ENCODE results near the gene HNRNPF. TPM values are rescaled to one million over a fixed set of nuclear protein-coding genes. Genes with fewer than 3 reads are reported as not detected.
"Not testable (repeated sequence)": the region's sequence is repeated elsewhere in the genome, so short reads cannot be mapped to it uniquely, and the experiment has no call there.

The HNRNPF gene
- total and polyA plus RNA-seq, 2 experiments from 2014 or later: 106 to 172 TPM

- peak overlapping the region; percentile 88 for H3K27ac ChIP-seq
- H3K9me2 ChIP-seq (ENCODE audit: insufficient read depth): no peaks in the 10 kb centered on the region
- no peak overlapping the region; the same call in 1 of the 2 replicates for H3K9ac ChIP-seq
- TF ChIP-seq EZH2 (IDR thresholded peaks at IDR 0.05; ENCODE audit: insufficient read depth, poor library complexity, severe bottlenecking) (no peak), EZH2phosphoT487 (IDR thresholded peaks at IDR 0.05; ENCODE audit: insufficient read depth, low read depth) (no peak)
- peaks cover 25% of the 10 kb centered on the region for H3K4me1 ChIP-seq (ENCODE audit: insufficient read depth)
- no peaks in the 10 kb centered on the region for H3K9me3 ChIP-seq (ENCODE audit: low read depth)
- no peaks in the 10 kb centered on the region for H3K27me3 ChIP-seq (replicated peaks; ENCODE audit: insufficient read depth)
- WGBS, 2 experiments (ENCODE audit: low coverage in 1 of 2, low lambda C conversion rate in 2 of 2, missing lambda C conversion rate in 2 of 2): 37 to 38% methylated on average over 4 of the region's 4 CpGs
- DNase-seq: peak; percentile 43
- no peak overlapping the region for H3K4me2 ChIP-seq (ENCODE audit: unreplicated experiment)
- no peaks in the 10 kb centered on the region for H3K36me3 ChIP-seq (ENCODE audit: low read depth)
- in situ Hi-C loops (cut with MboI): no loop called here
- no peaks in the 10 kb centered on the region for H4K20me1 ChIP-seq (ENCODE audit: insufficient read depth)
- peaks cover 35% of the 10 kb centered on the region for H3F3A ChIP-seq (ENCODE audit: insufficient read depth)
- H3K79me2 ChIP-seq (ENCODE audit: insufficient read depth): 0 out of 2 replicates have a peak, but pooled peaks cover 8% of the 10 kb centered on the region
- H2AFZ ChIP-seq: no peak overlapping the region
- no peak overlapping the region for H3K4me3 ChIP-seq
These were observed 44.4 kb upstream of the HNRNPF start for GRCh38 chr10:43453266-43453831.

- 87 to 94% methylated on average over 4 of the region's 4 CpGs for WGBS, 2 experiments (ENCODE audit: low coverage in 1 of 2, low lambda C conversion rate in 2 of 2, missing lambda C conversion rate in 2 of 2)
- Histone ChIP-seq H3K27ac (peak overlapping the region; percentile 88), H3K4me3 (no peak overlapping the region), H3K79me2 (ENCODE audit: insufficient read depth) (0 out of 2 replicates have a peak, but pooled peaks cover 8% of the 10 kb centered on the region), H3K9me2 (ENCODE audit: insufficient read depth) (no peaks in the 10 kb centered on the region), H3K4me1 (ENCODE audit: insufficient read depth) (peaks cover 25% of the 10 kb centered on the region), H2AFZ (no peak overlapping the region), H3K9me3 (ENCODE audit: low read depth) (no peaks in the 10 kb centered on the region), H4K20me1 (ENCODE audit: insufficient read depth) (no peaks in the 10 kb centered on the region), H3K4me2 (ENCODE audit: unreplicated experiment) (no peak overlapping the region), H3K27me3 (replicated peaks; ENCODE audit: insufficient read depth) (no peaks in the 10 kb centered on the region), H3K36me3 (ENCODE audit: low read depth) (no peaks in the 10 kb centered on the region), H3K9ac (no peak overlapping the region), H3F3A (ENCODE audit: insufficient read depth) (peaks cover 35% of the 10 kb centered on the region)
- DNase-seq: peak; percentile 52
- in situ Hi-C loops (cut with MboI): no loop called here
- no peak for TF ChIP-seq EZH2 (IDR thresholded peaks at IDR 0.05; ENCODE audit: insufficient read depth, poor library complexity, severe bottlenecking)
- no peak for TF ChIP-seq EZH2phosphoT487 (IDR thresholded peaks at IDR 0.05; ENCODE audit: insufficient read depth, low read depth)
These were observed 43.4 kb upstream of the HNRNPF start for GRCh38 chr10:43452356-43452914.

- no peaks in the 10 kb centered on the region for H4K20me1 ChIP-seq (ENCODE audit: insufficient read depth)
- H3K4me2 ChIP-seq (ENCODE audit: unreplicated experiment): no peak overlapping the region
- H3K36me3 ChIP-seq (ENCODE audit: low read depth): no peaks in the 10 kb centered on the region
- no peak overlapping the region for H3K9ac ChIP-seq
- DNase-seq: no peak
- H3K27ac ChIP-seq: no peak overlapping the region
- H3K4me3 ChIP-seq: no peak overlapping the region
- H3F3A ChIP-seq (ENCODE audit: insufficient read depth): peaks cover 17% of the 10 kb centered on the region
- H3K79me2 ChIP-seq (ENCODE audit: insufficient read depth): no peaks in the 10 kb centered on the region; the same call in 1 of the 2 replicates
- in situ Hi-C loops (cut with MboI): no loop called here
- H3K27me3 ChIP-seq (replicated peaks; ENCODE audit: insufficient read depth): no peaks in the 10 kb centered on the region
- WGBS, 2 experiments (ENCODE audit: low coverage in 1 of 2, low lambda C conversion rate in 2 of 2, missing lambda C conversion rate in 2 of 2): 93 to 95% methylated on average over 2 of the region's 2 CpGs
- no peaks in the 10 kb centered on the region for H3K9me3 ChIP-seq (ENCODE audit: low read depth)
- no peak for TF ChIP-seq EZH2phosphoT487 (IDR thresholded peaks at IDR 0.05; ENCODE audit: insufficient read depth, low read depth)
- no peak overlapping the region for H2AFZ ChIP-seq
- peaks cover 12% of the 10 kb centered on the region; the same call in 1 of the 2 replicates for H3K4me1 ChIP-seq (ENCODE audit: insufficient read depth)
- no peaks in the 10 kb centered on the region for H3K9me2 ChIP-seq (ENCODE audit: insufficient read depth)
These were observed 39.8 kb upstream of the HNRNPF start for GRCh38 chr10:43448742-43449141.

GRCh38 chr10:43446219-43447017 is 37.4 kb upstream of the HNRNPF start:
- peaks cover 16% of the 10 kb centered on the region for H3K79me2 ChIP-seq (ENCODE audit: insufficient read depth)
- H3K36me3 ChIP-seq (ENCODE audit: low read depth); in situ Hi-C loops (cut with MboI); H3K27ac ChIP-seq; H3K4me1 ChIP-seq (ENCODE audit: insufficient read depth); DNase-seq; H3K9ac ChIP-seq; H3K4me3 ChIP-seq; H3K9me3 ChIP-seq (ENCODE audit: low read depth); H3K9me2 ChIP-seq (ENCODE audit: insufficient read depth); H2AFZ ChIP-seq; H3F3A ChIP-seq (ENCODE audit: insufficient read depth); H3K27me3 ChIP-seq (replicated peaks; ENCODE audit: insufficient read depth); H3K4me2 ChIP-seq (ENCODE audit: unreplicated experiment); H4K20me1 ChIP-seq (ENCODE audit: insufficient read depth): not testable (repeated sequence)
- WGBS, 2 experiments (ENCODE audit: low coverage in 1 of 2, low lambda C conversion rate in 2 of 2, missing lambda C conversion rate in 2 of 2): 94 to 95% methylated on average over 17 to 53 of the region's 53 CpGs
